ENCODE results near the gene ROBO1. TPM values are rescaled to one million over a fixed set of nuclear protein-coding genes. Genes with fewer than 3 reads are reported as not detected.

The ROBO1 gene
- total RNA-seq, 1 donor from 2014 or later = 182 TPM

DNA sequence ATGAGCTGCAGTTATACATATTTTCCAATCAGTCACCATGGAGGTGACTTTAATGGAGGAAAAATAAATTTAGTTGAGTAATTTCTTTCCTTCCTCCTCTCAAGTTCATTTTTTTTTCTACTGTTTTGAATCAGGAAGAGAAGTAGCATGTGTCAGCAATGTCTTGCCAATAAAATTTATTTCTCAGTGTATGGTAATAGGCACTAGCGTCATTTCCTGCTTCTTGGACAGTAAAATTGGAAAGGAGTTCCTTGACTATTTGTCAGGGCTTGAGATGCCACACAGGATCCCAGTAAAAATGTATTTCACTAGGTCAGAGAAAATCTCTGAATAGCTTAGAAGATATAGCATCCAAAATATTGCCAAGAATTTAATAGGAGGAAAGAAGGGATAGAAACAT, 605.9 kb downstream of the ROBO1 start:
- no peaks in the 10 kb centered on the region for H3K4me1 Mint-ChIP-seq (ENCODE audit: unreplicated experiment)
- H3K9me3 Mint-ChIP-seq = no peaks in the 10 kb centered on the region
- no peak overlapping the region for H3K27ac Mint-ChIP-seq
- no peak overlapping the region for H3K4me3 Mint-ChIP-seq
- no peaks in the 10 kb centered on the region for H3K36me3 Mint-ChIP-seq
- H3K27me3 Mint-ChIP-seq = no peaks in the 10 kb centered on the region
- TF ChIP-seq, protein P1, sequence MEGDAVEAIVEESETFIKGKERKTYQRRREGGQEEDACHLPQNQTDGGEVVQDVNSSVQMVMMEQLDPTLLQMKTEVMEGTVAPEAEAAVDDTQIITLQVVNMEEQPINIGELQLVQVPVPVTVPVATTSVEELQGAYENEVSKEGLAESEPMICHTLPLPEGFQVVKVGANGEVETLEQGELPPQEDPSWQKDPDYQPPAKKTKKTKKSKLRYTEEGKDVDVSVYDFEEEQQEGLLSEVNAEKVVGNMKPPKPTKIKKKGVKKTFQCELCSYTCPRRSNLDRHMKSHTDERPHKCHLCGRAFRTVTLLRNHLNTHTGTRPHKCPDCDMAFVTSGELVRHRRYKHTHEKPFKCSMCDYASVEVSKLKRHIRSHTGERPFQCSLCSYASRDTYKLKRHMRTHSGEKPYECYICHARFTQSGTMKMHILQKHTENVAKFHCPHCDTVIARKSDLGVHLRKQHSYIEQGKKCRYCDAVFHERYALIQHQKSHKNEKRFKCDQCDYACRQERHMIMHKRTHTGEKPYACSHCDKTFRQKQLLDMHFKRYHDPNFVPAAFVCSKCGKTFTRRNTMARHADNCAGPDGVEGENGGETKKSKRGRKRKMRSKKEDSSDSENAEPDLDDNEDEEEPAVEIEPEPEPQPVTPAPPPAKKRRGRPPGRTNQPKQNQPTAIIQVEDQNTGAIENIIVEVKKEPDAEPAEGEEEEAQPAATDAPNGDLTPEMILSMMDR (conservative IDR thresholded peaks at IDR 0.05) = no peak
- no peak for DNase-seq (ENCODE audit: extremely low spot score, unreplicated experiment)

DNA sequence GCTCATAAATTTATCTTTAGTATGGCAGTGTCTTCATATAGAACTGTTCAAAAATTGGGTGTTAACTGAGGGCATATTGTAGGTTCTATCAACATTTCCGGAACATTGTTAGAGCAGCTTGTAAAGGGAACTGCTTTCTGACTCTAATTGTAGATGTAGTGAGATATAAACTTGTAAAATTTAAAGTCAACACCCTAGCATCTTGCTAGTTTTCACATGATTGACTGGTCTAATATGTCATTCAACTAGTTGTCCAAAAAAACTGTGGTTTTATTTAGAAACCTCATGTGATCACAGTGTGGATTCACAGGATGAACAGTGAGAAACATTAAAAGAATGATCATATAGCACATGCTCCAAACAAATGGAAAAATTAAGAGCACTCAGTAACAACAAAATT, 607.4 kb downstream of the ROBO1 start:
- H3K27ac Mint-ChIP-seq = no peak overlapping the region
- TF ChIP-seq, protein P1 (conservative IDR thresholded peaks at IDR 0.05) = no peak
- no peak for DNase-seq (ENCODE audit: extremely low spot score, unreplicated experiment)

DNA sequence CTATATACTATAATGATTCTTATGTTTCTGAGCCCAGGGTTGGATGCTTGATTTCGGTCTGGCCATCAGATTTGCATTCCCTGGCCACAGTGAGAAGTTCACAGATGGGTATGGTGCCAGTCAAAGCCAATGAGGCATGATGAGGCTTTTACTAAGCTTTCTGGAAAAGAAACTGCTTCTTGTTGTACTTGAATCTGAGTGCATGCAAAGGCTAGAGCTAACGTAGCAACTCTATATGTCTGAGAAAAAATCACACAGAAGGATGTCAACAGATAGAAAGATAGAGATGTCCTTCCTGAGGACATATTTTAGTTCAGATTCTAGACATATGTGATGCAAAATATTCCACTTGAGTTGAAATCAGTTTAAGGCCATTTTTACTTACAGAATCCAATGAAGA, 608.1 kb downstream of the ROBO1 start:
- no peak for DNase-seq (ENCODE audit: extremely low spot score, unreplicated experiment)
- Mint-ChIP-seq H3K27me3 (no peaks in the 10 kb centered on the region), H3K4me3 (no peak overlapping the region), H3K9me3 (no peaks in the 10 kb centered on the region), H3K36me3 (no peaks in the 10 kb centered on the region), H3K4me1 (ENCODE audit: unreplicated experiment) (peaks cover 4% of the 10 kb centered on the region), H3K27ac (no peak overlapping the region)
- TF ChIP-seq, protein P1 (conservative IDR thresholded peaks at IDR 0.05) = no peak

More for the DNA sequence above, 607.4 kb downstream of the ROBO1 start:
- Mint-ChIP-seq H3K4me3 (no peak overlapping the region), H3K9me3 (no peaks in the 10 kb centered on the region), H3K36me3 (no peaks in the 10 kb centered on the region), H3K27me3 (no peaks in the 10 kb centered on the region), H3K4me1 (ENCODE audit: unreplicated experiment) (no peaks in the 10 kb centered on the region)

DNA sequence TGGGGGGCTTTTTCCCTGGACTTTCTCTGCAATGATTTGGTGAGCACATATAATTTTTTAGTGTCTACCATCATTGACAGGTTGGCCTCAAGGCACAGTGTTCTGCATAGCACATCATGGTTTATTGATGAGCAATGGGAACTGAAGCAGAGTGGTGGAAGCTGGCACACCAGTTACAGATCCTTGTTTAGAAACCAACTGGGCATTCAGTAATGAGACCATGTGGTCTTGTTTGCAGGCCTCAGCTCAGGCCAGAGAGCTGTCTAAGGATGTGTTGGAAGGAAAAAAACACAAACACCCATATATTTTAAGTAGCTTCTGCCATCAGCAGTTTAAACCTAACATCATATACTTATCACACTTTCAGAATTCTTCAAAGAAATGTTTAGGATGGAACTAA, 610.6 kb downstream of the ROBO1 start:
- no peaks in the 10 kb centered on the region for H3K36me3 Mint-ChIP-seq
- H3K9me3 Mint-ChIP-seq = no peaks in the 10 kb centered on the region
- TF ChIP-seq, protein P1 (conservative IDR thresholded peaks at IDR 0.05) = no peak
- H3K27ac Mint-ChIP-seq = no peak overlapping the region
- no peaks in the 10 kb centered on the region for H3K27me3 Mint-ChIP-seq
- H3K4me3 Mint-ChIP-seq = no peak overlapping the region
- H3K4me1 Mint-ChIP-seq (ENCODE audit: unreplicated experiment) = peaks cover 4% of the 10 kb centered on the region
- no peak for DNase-seq (ENCODE audit: extremely low spot score, unreplicated experiment)

DNA sequence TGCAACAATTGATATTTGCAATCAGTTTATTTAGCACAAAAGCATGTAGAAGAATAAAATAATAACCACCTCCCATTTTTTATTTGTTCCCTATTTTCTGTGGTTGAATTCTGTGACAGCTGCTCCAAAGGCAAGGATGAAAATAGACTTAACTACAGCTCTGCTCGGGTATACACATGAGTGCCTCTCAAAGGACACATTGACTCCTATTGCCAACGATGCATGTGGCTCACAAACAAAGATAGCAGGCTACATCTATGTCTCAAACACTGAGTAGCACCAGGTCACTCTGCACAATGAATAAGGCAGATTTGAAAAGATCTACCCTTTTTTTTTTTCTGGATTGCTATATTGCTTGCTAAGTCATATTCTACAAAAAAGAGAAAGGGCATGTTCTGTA, 612.9 kb downstream of the ROBO1 start:
- peaks cover 4% of the 10 kb centered on the region for H3K4me1 Mint-ChIP-seq (ENCODE audit: unreplicated experiment)
- no peaks in the 10 kb centered on the region for H3K27me3 Mint-ChIP-seq
- H3K9me3 Mint-ChIP-seq = no peaks in the 10 kb centered on the region
- H3K4me3 Mint-ChIP-seq = no peak overlapping the region
- H3K27ac Mint-ChIP-seq = no peak overlapping the region
- no peaks in the 10 kb centered on the region for H3K36me3 Mint-ChIP-seq
- DNase-seq (ENCODE audit: extremely low spot score, unreplicated experiment) = no peak
- TF ChIP-seq, protein P1 (conservative IDR thresholded peaks at IDR 0.05) = no peak

DNA sequence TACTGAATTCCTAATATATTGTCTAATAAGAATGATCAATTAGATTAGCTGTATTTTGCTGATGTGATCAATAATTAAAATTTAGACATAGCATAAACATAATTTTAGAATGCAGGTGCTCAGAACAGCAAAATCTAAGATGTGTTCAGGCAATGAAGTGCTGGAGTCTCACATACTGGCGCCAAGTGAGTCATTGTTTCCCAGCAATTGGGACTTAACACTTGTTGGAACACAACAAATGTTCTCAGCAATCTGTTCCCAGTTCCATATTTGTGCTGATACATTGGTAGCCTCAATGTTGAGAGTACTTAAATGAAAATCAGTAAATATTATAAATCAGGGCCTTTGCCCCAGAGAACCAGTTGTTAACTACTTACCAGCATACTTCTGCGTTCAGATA, 619.0 kb downstream of the ROBO1 start:
- TF ChIP-seq, protein P1 (conservative IDR thresholded peaks at IDR 0.05) = no peak
- Mint-ChIP-seq H3K4me1 (ENCODE audit: unreplicated experiment) (no peaks in the 10 kb centered on the region), H3K27me3 (no peaks in the 10 kb centered on the region), H3K9me3 (no peaks in the 10 kb centered on the region), H3K36me3 (no peaks in the 10 kb centered on the region), H3K4me3 (no peak overlapping the region), H3K27ac (no peak overlapping the region)
- DNase-seq (ENCODE audit: extremely low spot score, unreplicated experiment) = no peak
